SK-N-SH treated with all-trans-retinoic acid at 6 μM for 48 hours (cell line): ENCODE results near the gene PIGC.

ENCODE experiments used
- ESRRG ChIP-seq: fragments of 250-450 bp; sonication (Bioruptor Pico); IDR thresholded peaks from 2 replicates; pipeline ENCODE4 v1.6.1; 2021; ENCODE audit warnings: mild to moderate bottlenecking
- GLIS3 ChIP-seq: fragments of 250-450 bp; sonication (Bioruptor Pico); IDR thresholded peaks from 2 replicates; pipeline ENCODE4 v1.5.0; 2020; ENCODE audit warnings: mild to moderate bottlenecking, moderate library complexity
- POU6F1 ChIP-seq: fragments of 250-450 bp; sonication (Bioruptor Pico); IDR thresholded peaks from 2 replicates; pipeline ENCODE4 v1.8.0; 2021; ENCODE audit warnings: low read depth, mild to moderate bottlenecking, moderate library complexity, borderline replicate concordance
- ZFP30 ChIP-seq: fragments of 450-650 bp; formaldehyde crosslinking; IDR thresholded peaks from 2 replicates; pipeline ENCODE4 v1.5.0; 2022; ENCODE audit warnings: mild to moderate bottlenecking, moderate library complexity

- TF ChIP-seq GLIS3 (no peak), ESRRG (CRISPR knock-in tag) (no peak), POU6F1 (CRISPR knock-in tag) (no peak), ZFP30 (no peak)
Measured at GRCh38 chr1:172416496-172417035, 27.3 kb downstream of the PIGC start.
